Stimulated activated CD4-positive, alpha-beta T cell treated with anti-CD3 and anti-CD28 coated beads, Interleukin-15, amount 100 ng/mL, for 24 hours (primary cell): ENCODE results near the gene PKHD1.

Experiments used
- DNase-seq: peaks from one replicate; pipeline ENCODE4 v3.0.0-alpha.2; 2020

The PKHD1 gene

DNA sequence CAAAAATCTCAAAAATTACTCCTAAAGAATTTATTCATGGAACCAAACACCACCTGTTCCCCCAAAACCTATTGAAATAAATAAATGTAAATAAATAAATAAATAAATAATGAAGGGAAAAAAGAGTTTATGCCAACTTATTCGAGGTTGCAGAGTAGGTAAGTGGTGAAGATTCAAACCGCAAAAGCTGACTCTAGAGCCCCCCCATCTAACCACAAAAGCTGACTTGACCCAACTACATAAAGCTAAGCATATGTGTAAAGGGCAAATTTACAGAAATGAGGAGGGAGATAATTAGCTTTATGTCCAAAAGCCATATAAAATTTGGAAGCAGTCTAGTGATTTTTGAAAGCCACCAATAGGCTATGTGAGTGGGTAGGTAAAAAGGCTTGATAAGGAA, 486.9 kb downstream of the PKHD1 start:
- DNase-seq: no peak

DNA sequence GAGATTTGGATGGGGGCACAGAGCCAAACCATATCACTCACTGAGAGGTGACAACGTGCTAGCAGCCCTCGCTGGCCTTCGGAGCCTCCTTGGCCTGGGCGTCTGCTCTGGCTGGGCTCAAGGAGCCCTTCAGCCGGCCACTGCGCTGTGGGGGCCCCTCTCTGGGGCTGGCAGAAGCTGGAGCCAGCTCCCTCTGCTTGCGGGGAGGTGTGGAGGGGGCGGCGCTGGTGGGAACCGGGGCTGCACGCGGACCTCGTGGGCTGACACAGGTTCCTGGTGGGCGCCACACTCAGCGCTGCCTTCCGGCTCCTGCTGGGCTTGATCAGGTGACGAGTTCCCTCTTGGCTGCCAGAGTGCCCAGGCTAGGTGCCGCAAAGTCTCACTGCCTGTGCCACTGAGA, 489.2 kb downstream of the PKHD1 start:
- DNase-seq: no peak

DNA sequence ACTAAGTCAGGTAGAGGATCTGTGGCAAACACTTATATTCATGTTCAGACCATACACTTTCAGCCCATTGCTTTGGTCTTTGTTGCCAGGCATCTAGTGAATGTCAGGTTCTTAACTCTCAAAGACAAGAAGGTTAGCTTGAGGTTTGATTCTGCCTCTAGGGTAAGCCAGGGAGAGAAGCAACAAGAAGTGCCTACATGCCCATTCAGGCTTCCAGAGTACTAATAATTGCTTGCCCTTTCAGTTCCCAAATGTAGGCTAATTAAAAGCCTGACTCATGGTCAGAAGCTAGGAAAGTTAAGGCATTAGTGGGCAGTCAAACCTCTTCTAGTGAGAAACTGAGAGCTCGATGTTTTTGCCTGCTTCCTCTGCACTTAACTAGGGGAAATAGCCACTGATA, 492.4 kb downstream of the PKHD1 start:
- no peak for DNase-seq

GRCh38 chr6:51585264-51585663, 502.1 kb downstream of the PKHD1 start:
- DNase-seq: no peak

DNA sequence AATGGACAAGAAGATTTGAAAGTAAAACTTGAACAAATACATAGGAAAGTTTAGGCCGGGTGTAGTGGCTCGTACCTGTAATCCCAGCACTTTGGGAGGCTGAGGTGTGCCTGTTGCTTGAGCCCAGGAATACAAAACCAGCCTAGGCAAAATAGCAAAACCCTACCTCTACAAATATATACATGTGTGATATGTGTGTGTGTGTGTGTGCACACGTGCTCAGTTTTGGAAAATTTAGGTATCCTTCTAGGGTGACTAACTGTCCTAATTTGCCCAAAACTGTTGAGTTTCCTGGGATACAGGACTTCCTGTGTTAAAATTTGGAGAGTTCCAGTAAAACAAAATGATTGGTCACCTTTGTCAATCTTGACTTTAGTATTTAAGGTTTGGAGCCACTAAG, 503.2 kb downstream of the PKHD1 start:
- DNase-seq: no peak

- DNase-seq: no peak
These were observed 508.4 kb downstream of the PKHD1 start for GRCh38 chr6:51578994-51579393.

- no peak for DNase-seq
These were observed 509.1 kb downstream of the PKHD1 start for GRCh38 chr6:51578362-51578761.

- no peak for DNase-seq
These were observed 513.4 kb downstream of the PKHD1 start for GRCh38 chr6:51574040-51574439.

- DNase-seq: no peak
These were observed 516.2 kb downstream of the PKHD1 start for GRCh38 chr6:51571168-51571567.

DNA sequence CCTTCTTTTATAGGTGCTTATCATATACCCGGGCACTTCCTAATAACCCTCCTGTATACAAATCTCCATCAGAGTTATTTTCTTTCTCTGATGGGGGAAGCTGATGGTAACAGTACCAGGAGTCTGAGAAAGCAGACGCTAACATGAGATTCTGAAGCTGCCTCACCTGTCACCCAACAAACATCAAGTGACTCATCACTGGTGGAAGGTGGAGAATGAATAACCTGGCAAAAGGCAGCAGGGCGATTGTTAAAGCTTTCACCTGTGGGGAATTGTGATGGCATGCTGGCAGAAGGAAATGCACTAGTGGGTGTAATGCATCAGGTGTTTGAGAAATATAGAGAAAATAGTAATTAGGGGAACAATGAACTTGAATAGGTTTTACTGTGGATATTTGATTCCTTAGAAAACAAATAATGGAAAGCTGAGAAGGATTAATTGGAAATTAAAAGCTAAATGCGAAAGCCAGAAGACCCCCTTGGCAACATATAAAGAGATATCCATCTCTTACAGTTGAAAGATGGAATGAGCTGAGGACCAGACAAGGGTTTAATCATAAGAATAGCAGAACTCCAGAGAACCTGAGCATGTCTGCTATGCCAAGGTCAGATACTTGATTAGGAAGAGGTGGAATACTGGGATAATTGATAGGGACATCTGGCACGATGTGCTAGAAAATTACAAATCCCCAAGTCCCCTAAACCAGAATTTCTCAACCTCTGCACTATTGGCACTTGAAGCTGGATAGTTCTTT, 517.1 kb downstream of the PKHD1 start:
- no peak for DNase-seq

DNA sequence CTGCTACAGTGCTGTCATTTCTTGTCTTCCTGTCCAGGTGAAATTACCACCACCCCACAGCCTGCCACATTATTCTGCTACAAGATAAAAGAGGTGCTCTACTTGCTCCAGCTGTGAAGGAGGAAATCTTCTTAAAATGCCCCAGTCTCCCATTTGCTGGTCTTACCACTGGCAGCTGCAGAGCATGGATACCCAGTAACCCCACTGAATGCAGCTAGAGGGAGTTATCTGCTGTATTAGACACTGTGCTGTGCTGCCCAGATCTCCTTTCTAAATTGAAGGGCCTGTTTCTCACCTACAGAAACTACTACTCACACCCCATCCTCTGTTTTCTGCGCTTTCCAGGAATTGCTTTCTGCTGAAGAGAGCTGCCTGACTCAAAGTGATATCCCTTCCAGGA, 517.8 kb downstream of the PKHD1 start:
- no peak for DNase-seq

DNA sequence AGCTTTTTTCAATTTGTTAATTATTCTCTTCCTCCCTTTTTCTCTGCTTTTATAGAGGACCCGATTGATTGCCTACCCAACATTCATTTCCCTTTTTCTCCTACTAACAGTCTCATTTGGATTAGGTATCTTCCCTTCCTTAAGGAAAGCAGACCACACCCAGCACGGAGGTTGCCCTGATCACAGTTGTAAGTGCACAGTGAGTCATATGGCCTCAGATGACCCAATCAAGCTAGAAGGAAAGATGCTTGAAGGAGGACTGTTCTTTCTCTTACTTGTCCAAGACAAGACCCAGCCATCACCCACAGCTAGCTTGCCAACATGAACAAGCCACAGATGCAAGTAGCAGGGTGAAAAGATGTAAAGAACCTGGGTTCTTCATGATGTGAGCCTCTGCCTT, 518.6 kb downstream of the PKHD1 start:
- DNase-seq: no peak

DNA sequence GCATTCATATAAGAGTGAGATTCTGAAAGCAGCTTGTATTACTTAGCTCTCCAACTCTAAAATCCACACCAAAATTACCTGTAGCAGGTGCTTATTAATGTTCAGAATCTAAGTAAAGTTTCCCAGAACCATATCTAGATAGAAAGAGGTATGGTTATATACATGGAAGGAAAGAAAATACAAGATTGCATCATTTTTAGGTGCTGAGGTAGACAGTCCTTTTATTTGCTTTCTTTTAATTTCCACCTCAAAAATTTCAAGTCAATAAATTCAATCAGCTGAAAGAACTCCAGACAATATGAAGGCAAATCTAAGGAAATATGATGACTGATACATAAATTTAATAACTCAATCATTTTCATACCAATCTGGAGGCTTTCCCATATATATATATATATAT, 521.9 kb downstream of the PKHD1 start:
- DNase-seq: no peak
